ENCODE data around the gene AQP5. TPM values are rescaled to one million over a fixed set of nuclear protein-coding genes. Genes with fewer than 3 reads are reported as not detected.

AQP5 gene
- total RNA-seq, 1 donor, result not detected

DNA sequence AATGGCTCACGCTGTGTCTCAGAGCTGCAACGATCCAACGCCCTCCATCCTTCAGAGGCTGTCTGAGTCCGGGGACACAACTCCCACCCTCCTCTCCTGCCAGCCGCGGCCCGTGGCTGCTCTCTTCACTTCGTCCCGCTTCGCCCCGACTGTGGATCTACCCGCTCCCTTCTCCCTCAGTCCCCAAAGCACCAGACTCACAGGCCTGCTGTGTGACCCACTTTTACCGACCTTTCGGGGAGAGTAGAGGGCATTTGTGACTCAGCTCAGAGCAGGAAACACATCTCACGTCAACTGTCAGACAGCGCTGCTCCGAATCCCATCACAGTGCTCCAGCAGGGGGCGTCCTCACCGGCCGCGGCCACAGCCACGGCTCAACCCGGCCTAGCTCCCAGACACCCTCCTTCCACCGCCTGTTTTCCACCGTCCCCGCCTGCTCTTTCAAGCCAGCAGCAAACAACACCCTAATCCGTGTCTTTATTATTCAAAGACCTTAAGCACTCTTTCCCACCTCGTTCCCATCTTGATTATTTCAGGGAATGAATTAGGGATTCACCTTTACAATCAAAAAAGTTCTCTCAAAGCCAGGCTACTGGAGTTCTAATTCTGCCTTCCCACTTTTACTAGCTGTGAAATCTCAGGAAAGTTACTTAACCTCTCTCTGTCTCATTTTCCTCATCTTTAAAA, 16.1 kb upstream of the AQP5 start:
- Histone ChIP-seq H3K4me3 (ENCODE audit: insufficient read depth, low read length) (peak overlapping the region; percentile 62), H3K36me3 (ENCODE audit: insufficient read depth, low read length) (no peaks in the 10 kb centered on the region), H3K4me1 (ENCODE audit: insufficient read depth, low read length) (peaks cover 5% of the 10 kb centered on the region), H3K27me3 (ENCODE audit: insufficient read depth, low read length) (peaks cover 7% of the 10 kb centered on the region), H3K27ac (ENCODE audit: low read depth, low read length) (peak overlapping the region; percentile 20), H3K79me2 (ENCODE audit: insufficient read depth, low read length) (no peaks in the 10 kb centered on the region), H2AFZ (ENCODE audit: low read length) (peak overlapping the region; percentile 95), H3K4me2 (ENCODE audit: insufficient read depth, low read length) (peak overlapping the region; percentile 81), H4K20me1 (ENCODE audit: insufficient read depth, low read length) (no peaks in the 10 kb centered on the region), H3K9me3 (ENCODE audit: low read depth, low read length) (no peaks in the 10 kb centered on the region)
- peak; percentile 99 for DNase-seq (ENCODE audit: insufficient read length, low spot score, missing footprints)
- TF ChIP-seq, protein P1, sequence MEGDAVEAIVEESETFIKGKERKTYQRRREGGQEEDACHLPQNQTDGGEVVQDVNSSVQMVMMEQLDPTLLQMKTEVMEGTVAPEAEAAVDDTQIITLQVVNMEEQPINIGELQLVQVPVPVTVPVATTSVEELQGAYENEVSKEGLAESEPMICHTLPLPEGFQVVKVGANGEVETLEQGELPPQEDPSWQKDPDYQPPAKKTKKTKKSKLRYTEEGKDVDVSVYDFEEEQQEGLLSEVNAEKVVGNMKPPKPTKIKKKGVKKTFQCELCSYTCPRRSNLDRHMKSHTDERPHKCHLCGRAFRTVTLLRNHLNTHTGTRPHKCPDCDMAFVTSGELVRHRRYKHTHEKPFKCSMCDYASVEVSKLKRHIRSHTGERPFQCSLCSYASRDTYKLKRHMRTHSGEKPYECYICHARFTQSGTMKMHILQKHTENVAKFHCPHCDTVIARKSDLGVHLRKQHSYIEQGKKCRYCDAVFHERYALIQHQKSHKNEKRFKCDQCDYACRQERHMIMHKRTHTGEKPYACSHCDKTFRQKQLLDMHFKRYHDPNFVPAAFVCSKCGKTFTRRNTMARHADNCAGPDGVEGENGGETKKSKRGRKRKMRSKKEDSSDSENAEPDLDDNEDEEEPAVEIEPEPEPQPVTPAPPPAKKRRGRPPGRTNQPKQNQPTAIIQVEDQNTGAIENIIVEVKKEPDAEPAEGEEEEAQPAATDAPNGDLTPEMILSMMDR (IDR thresholded peaks at IDR 0.05; ENCODE audit: extremely low read depth, low read depth, low read length), result peak; percentile 96

DNA sequence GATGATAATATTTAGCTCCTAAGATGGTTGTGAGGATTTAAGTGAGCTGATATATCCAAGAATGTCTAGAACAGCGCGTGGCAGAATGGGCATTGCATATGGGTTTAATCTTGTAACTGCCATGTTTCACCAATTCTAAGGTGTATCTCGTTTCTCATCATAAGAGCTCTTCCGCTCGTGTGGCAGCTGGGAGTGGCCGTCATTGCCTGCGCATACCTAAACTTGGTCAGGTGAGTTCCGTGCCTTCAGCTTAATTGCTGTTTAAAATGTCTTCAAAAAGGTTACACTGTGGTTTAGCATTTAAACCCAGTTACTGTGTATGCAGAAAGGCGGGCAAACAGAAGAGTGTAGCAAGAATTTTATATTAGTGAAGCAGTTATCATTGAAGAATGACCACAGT, 15.6 kb upstream of the AQP5 start:
- Histone ChIP-seq H3K4me3 (ENCODE audit: insufficient read depth, low read length) (no peak overlapping the region), H4K20me1 (ENCODE audit: insufficient read depth, low read length) (no peaks in the 10 kb centered on the region), H3K79me2 (ENCODE audit: insufficient read depth, low read length) (no peaks in the 10 kb centered on the region), H3K9me3 (ENCODE audit: low read depth, low read length) (no peaks in the 10 kb centered on the region), H3K27ac (ENCODE audit: low read depth, low read length) (no peak overlapping the region), H2AFZ (ENCODE audit: low read length) (peak overlapping the region; percentile 95), H3K27me3 (ENCODE audit: insufficient read depth, low read length) (peaks cover 7% of the 10 kb centered on the region), H3K36me3 (ENCODE audit: insufficient read depth, low read length) (no peaks in the 10 kb centered on the region), H3K4me2 (ENCODE audit: insufficient read depth, low read length) (no peak overlapping the region), H3K4me1 (ENCODE audit: insufficient read depth, low read length) (peaks cover 5% of the 10 kb centered on the region)
- no peak for DNase-seq (ENCODE audit: insufficient read length, low spot score, missing footprints)
- TF ChIP-seq, protein P1 (IDR thresholded peaks at IDR 0.05; ENCODE audit: extremely low read depth, low read depth, low read length), result no peak

DNA sequence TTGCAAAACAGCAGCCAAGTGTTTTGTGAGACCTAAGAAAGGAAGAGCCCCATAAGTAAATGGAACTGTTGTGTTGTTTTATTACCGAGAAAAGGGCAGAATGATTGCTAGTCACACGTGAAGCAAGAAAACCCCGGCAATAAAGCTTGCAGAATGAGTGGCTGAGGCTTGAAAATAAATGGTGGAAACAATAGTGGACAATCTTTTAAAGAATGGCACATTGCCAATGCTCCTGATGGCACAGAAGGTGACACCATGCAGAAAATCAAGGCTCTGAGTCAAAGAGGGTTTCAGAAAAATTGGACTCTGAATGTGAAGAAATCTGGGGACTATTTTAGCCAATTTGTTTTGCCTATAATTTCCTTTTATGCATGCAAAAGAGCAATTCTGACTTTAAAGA, 15.2 kb upstream of the AQP5 start:
- H3K79me2 ChIP-seq (ENCODE audit: insufficient read depth, low read length), result no peaks in the 10 kb centered on the region
- no peaks in the 10 kb centered on the region for H4K20me1 ChIP-seq (ENCODE audit: insufficient read depth, low read length)
- no peaks in the 10 kb centered on the region for H3K36me3 ChIP-seq (ENCODE audit: insufficient read depth, low read length)
- peaks cover 11% of the 10 kb centered on the region for H3K27me3 ChIP-seq (ENCODE audit: insufficient read depth, low read length)
- H3K4me2 ChIP-seq (ENCODE audit: insufficient read depth, low read length), result no peak overlapping the region
- TF ChIP-seq, protein P1 (IDR thresholded peaks at IDR 0.05; ENCODE audit: extremely low read depth, low read depth, low read length), result no peak
- H3K27ac ChIP-seq (ENCODE audit: low read depth, low read length), result no peak overlapping the region
- peak; percentile 27 for DNase-seq (ENCODE audit: insufficient read length, low spot score, missing footprints)
- no peak overlapping the region for H3K4me3 ChIP-seq (ENCODE audit: insufficient read depth, low read length)
- H3K9me3 ChIP-seq (ENCODE audit: low read depth, low read length), result no peaks in the 10 kb centered on the region
- H2AFZ ChIP-seq (ENCODE audit: low read length), result no peak overlapping the region
- peaks cover 5% of the 10 kb centered on the region for H3K4me1 ChIP-seq (ENCODE audit: insufficient read depth, low read length)

DNA sequence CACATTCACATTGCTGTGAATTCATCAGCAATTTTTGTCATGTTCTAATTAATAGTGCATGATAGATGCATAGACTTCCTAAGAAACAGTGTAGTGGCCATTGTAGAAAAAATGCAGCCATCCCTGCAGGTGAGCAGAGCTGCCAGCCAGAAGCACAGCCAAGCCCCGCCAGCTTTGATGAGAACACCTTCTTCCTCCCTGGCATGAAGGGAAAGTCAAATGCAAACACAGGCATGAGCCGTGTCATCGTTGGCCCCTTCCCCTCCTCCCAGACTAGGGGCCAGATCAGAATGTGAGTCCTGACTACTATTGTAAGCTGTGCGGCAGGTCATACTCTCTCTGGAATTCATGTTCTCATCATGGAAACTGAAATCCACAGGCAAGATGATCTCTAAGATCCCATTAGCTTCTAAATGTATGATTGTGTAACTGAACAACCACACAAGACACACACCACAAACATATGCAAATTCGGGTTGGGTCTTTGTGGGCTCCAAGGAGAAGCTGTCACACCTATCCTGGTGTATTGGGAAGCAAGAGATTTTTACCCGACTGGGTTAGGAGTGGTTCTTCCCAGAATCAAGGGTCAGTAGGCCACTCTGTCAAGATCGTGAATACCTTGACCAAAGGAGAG, 14.0 kb upstream of the AQP5 start:
- Histone ChIP-seq H3K4me2 (ENCODE audit: insufficient read depth, low read length) (no peak overlapping the region), H2AFZ (ENCODE audit: low read length) (no peak overlapping the region), H3K79me2 (ENCODE audit: insufficient read depth, low read length) (no peaks in the 10 kb centered on the region), H3K27ac (ENCODE audit: low read depth, low read length) (no peak overlapping the region), H4K20me1 (ENCODE audit: insufficient read depth, low read length) (no peaks in the 10 kb centered on the region), H3K27me3 (ENCODE audit: insufficient read depth, low read length) (peaks cover 14% of the 10 kb centered on the region), H3K36me3 (ENCODE audit: insufficient read depth, low read length) (no peaks in the 10 kb centered on the region), H3K4me3 (ENCODE audit: insufficient read depth, low read length) (no peak overlapping the region), H3K9me3 (ENCODE audit: low read depth, low read length) (no peaks in the 10 kb centered on the region), H3K4me1 (ENCODE audit: insufficient read depth, low read length) (peaks cover 5% of the 10 kb centered on the region)
- TF ChIP-seq, protein P1 (IDR thresholded peaks at IDR 0.05; ENCODE audit: extremely low read depth, low read depth, low read length), result no peak
- peak; percentile 61 for DNase-seq (ENCODE audit: insufficient read length, low spot score, missing footprints)
